ENCODE results near the gene UGCG. TPM values are rescaled to one million over a fixed set of nuclear protein-coding genes. Genes with fewer than 3 reads are reported as not detected.

Gene UGCG
- total and polyA plus RNA-seq, 9 of the 15 experiments (the other 6 are each of a cell fraction or from before 2014, with no cell fraction given) = 20.0 to 40.3 (median 29.2) TPM

GRCh38 chr9:111896942-111897600, 457 bp downstream of the UGCG start (continued):
- no peak for TF ChIP-seq ID3 (CRISPR knock-in tag; IDR thresholded peaks at IDR 0.05)
- TF ChIP-seq ID3 (tag; IDR thresholded peaks at IDR 0.05) = no peak
- no peak for TF ChIP-seq ZNF696 (CRISPR knock-in tag; conservative IDR thresholded peaks at IDR 0.05)
- peak in 1 of 2 experiments; percentile 88; a peak in 2 of 4 replicates for TF ChIP-seq ZNF639 (CRISPR knock-in tag; conservative IDR thresholded peaks at IDR 0.05 in 1 of 2, IDR thresholded peaks at IDR 0.05 in 1 of 2)
- TF ChIP-seq U2AF2 (optimal IDR thresholded peaks at IDR 0.05; ENCODE audit: low read depth, low read length) = no peak
- peak; percentile 50; the same call in 1 of the 2 replicates for TF ChIP-seq ZNF584 (CRISPR knock-in tag; IDR thresholded peaks at IDR 0.05; ENCODE audit: low read depth)
- TF ChIP-seq ZNF511 (CRISPR knock-in tag; IDR thresholded peaks at IDR 0.05) = no peak
- TF ChIP-seq BRD4 (IDR thresholded peaks at IDR 0.05) = no peak
- no peak for TF ChIP-seq ATF3 (IDR thresholded peaks at IDR 0.05)
- 0 out of 2 replicates have a peak, but pooled peaks have one; percentile 1 for TF ChIP-seq ATF3 (CRISPR knock-in tag; conservative IDR thresholded peaks at IDR 0.05)
- TF ChIP-seq ELF4 (CRISPR knock-in tag; IDR thresholded peaks at IDR 0.05) = no peak
- no peak for TF ChIP-seq HNRNPK (IDR thresholded peaks at IDR 0.05; ENCODE audit: low read depth, low read length, poor library complexity, severe bottlenecking)
- TF ChIP-seq ZNF644 (tag; IDR thresholded peaks at IDR 0.05; ENCODE audit: low read depth) = peak; percentile 62; the same call in 1 of the 2 replicates
- no peak for TF ChIP-seq GATA2 (CRISPR knock-in tag; IDR thresholded peaks at IDR 0.05)
- TF ChIP-seq FOXK1 (CRISPR knock-in tag; IDR thresholded peaks at IDR 0.05; ENCODE audit: borderline replicate concordance) = no peak
- TF ChIP-seq NR2C1 (IDR thresholded peaks at IDR 0.05) = no peak
- no peak for TF ChIP-seq NR2C1 (tag; IDR thresholded peaks at IDR 0.05)
- no peak for TF ChIP-seq ILF3 (IDR thresholded peaks at IDR 0.05; ENCODE audit: borderline replicate concordance)
- no peak for TF ChIP-seq SRSF1 (IDR thresholded peaks at IDR 0.05; ENCODE audit: low read depth, low read length)
- TF ChIP-seq TCF7L2 (IDR thresholded peaks at IDR 0.05; ENCODE audit: low read depth, low read length) = no peak
- TF ChIP-seq THAP12 (CRISPR knock-in tag; IDR thresholded peaks at IDR 0.05) = no peak
- no peak for TF ChIP-seq MECOM (CRISPR knock-in tag; IDR thresholded peaks at IDR 0.05)
